HEK293T (cell line): ENCODE measurements around the gene RGL2.

Experiments used
- BHLHE40 ChIP-seq: fragments of 450-650 bp; IDR thresholded peaks from 2 replicates; pipeline ENCODE4 v1.6.1; 2016; ENCODE audit warnings: mild to moderate bottlenecking, moderate library complexity, borderline replicate concordance
- FOXM1 ChIP-seq: fragments of 450-650 bp; IDR thresholded peaks from 2 replicates; pipeline ENCODE4 v1.6.1; 2017; ENCODE audit warnings: mild to moderate bottlenecking, borderline replicate concordance
- SP1 ChIP-seq: fragments of 450-650 bp; IDR thresholded peaks from 2 replicates; pipeline ENCODE4 v1.6.1; 2017

- TF ChIP-seq BHLHE40 (no peak), FOXM1 (no peak), SP1 (no peak)
Observed at GRCh38 chr6:33321227-33321626, 22.5 kb upstream of the RGL2 start.
